HG03064 (cell line): ENCODE measurements around the gene MSH5.

Source experiments
- ATAC-seq: cut with Tn5 transposase; IDR thresholded peaks from one replicate; pipeline ENCODE4 v1.9.1; 2021; ENCODE audit warnings: low read depth; ENCODE audit not compliant: unreplicated experiment

The MSH5 gene

DNA sequence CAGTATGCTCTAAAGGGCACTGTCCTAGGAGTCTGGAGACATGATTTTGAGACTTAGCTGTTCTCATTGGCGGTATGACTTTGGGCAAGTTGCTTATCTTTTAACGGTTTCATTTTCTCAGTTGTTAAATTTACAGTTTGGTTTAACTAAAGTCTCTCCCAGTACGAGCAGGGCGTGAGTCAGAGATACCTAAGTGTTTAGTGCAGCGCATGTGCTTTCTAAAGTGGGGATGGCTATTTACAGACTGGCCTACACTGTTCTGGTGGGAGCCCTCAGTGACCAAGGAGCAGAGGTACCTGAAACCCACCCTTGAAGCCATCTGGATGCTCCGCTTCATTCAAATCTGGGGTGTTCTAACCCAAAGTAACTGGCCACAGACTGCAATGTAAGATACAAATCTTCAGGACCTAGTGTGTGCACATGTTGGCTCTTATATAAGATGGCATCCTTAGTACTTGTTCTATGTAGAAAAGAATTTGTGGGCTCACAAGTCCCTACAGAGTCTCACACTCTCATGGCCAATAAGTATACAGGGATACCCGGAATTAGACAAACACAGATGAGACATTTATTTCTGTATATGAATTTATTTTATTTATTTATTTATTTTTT, 10.7 kb downstream of the MSH5 start:
- ATAC-seq = no peak

DNA sequence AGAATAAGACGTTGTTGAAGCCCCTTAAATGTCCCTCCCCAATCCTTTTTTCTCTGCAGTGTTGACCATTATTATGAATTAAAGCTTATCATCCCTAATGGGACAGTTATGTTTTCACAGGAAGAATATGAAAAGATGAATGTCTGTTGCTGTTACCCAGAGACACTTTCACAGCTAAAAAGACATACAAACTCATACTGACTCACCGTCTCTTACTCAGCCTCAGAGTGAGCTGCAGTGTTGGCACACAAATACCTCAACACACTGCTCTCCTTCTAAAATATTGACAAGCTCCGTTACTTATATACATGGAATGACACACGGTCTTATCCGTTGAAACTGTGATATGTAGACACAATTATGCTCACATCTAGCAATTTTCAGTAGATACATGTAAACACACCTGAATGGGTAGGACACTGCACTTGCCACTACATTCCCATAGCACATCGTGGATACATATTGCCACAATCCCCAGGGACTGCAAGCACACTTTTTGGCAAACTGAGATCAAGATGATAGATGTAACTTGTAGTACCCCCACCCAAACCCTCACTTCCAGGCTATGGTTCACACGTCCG, 13.0 kb downstream of the MSH5 start:
- no peak for ATAC-seq

- no peak for ATAC-seq
Measured at GRCh38 chr6:31758281-31758680, 18.5 kb downstream of the MSH5 start.

- ATAC-seq = no peak
Measured at GRCh38 chr6:31760790-31761189, 21.0 kb downstream of the MSH5 start.

- no peak for ATAC-seq
Measured at GRCh38 chr6:31761343-31761742, 21.5 kb downstream of the MSH5 start.

DNA sequence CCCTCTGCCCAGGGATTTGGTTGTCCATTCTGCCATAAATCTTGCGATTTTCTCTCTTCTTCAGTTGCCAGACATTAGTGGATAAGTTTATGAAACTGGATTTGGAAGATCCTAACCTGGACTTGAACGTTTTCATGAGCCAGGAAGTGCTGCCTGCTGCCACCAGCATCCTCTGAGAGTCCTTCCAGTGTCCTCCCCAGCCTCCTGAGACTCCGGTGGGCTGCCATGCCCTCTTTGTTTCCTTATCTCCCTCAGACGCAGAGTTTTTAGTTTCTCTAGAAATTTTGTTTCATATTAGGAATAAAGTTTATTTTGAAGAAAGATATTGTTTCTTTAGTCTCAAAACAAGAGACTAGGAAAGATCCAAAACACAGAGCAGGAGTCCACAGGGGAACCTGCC, 22.6 kb downstream of the MSH5 start, which contains the start of gene SAPCD1:
TSS of gene SAPCD1 (plus strand) at position 301 of the 400 bp plus-strand sequence. CDS start 399 bp downstream, outside the sequence.
- ATAC-seq = no peak

DNA sequence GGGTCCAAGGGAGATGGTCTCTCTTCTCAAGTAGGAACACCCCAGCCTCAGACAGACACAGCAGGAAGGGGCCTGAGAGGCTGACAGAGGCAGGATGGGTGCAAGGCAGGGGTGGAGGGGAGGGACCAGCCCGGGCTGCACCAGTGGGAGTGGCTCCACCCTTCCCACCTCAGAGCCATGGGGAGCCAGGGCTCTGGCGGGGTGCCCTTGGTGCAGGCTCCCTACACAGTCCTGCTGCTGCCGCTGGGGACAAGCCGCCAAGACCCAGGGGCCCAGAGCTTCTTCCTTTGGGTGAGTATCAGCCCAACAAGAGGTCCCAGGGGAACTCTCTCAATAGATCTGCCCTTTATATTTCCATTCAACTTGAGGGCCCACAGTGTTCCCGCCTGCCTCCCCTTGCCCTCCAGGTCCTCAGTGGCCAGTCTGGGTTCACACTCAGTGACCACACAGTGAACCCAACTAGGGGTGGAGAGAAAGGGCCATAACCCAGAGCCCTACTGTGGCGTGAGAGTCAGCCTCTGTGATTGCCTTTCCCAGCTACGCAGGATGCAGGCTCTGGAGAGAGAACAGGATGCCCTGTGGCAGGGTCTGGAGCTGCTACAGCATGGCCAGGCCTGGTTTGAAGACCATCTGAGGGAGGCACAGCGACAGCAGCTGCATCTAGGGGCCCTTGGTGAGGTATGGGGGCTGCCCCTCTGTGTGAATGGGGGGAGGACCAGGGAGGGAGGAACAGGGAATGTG, 23.2 kb downstream of the MSH5 start:
- ATAC-seq = no peak

- ATAC-seq = no peak
Measured at GRCh38 chr6:31763619-31763940, 23.8 kb downstream of the MSH5 start.

DNA sequence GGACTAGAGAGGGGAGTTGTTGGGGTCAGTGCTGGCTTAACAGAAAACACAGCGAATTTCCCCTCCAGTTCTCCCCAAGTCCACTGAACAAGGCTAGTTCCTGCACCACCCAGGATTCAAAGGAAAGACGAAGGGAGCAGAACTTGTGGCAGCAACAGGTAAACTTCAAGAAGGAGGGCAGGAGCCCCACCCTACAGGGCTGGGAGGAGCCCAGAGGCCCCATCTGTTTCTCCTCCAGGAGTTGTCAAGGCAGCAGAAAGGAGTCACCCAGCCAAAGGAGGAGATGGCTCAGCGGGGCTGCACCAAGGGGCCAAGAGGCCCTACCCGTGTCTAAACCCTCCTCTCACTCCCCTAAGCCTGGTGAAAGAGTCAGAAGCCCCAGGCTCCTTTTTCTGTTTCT, 24.4 kb downstream of the MSH5 start:
- ATAC-seq = no peak

DNA sequence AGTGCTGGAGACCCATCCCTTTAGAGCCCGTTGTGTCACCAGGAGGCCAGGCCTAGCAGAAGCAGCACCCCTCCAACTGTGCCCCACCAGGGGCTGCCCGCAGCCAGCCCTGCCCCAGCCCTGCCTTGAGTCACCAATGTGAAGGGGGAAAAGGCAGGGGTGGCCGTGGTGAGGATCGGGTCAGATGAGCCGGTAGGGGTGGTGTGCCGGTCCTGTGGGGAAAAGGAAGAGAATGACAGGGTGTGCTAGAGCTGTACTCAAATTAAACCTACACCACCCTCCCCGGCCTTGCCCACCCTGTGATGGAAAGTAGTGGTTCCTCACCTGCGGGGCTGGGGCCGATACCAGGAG, 25.7 kb downstream of the MSH5 start:
- ATAC-seq = no peak

GRCh38 chr6:31765910-31766794, 26.3 kb downstream of the MSH5 start:
- no peak for ATAC-seq

- no peak for ATAC-seq
Measured at GRCh38 chr6:31767096-31767645, 27.4 kb downstream of the MSH5 start.

DNA sequence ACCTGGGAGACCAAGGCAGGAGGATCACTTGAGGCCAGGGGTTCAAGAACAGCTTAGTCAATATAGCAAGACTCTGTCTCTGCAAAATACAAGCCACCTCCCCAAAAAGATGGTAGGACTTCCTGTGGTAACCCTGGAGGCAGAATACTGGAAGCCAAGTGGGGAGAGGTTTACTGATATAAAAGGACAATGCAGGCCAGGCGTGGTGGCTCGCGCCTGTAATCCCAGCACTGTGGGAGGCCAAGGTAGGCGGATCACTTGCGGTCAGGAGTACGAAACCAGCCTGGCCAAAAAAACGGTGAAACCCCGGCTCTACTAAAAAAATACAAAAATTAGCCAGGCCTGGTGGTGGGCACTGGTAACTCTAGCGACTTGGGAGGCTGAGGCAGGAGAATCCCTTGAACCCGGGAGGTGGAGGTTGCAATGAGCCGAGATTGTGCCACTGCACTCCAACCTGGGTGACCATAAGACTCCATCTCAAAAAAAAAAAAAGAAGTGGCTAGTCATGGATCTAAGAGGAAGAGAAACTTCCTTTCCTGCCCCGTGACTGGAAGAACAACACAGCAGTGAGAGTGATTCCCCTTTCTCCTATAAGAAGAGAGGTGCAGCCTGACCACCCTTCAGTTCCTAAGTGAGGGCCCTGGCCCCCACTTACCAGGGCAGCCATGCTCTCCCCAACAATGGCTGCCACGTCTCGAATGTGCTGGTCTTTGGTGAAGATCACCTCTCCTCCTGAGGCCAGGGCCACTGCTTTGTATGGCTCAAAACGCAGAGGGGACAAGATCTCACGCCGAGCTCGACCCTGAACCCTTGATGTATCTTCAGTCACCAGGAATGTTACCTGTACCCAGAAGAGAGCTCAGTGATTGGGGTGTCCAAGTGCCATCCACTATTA, 28.8 kb downstream of the MSH5 start:
- ATAC-seq = no peak

DNA sequence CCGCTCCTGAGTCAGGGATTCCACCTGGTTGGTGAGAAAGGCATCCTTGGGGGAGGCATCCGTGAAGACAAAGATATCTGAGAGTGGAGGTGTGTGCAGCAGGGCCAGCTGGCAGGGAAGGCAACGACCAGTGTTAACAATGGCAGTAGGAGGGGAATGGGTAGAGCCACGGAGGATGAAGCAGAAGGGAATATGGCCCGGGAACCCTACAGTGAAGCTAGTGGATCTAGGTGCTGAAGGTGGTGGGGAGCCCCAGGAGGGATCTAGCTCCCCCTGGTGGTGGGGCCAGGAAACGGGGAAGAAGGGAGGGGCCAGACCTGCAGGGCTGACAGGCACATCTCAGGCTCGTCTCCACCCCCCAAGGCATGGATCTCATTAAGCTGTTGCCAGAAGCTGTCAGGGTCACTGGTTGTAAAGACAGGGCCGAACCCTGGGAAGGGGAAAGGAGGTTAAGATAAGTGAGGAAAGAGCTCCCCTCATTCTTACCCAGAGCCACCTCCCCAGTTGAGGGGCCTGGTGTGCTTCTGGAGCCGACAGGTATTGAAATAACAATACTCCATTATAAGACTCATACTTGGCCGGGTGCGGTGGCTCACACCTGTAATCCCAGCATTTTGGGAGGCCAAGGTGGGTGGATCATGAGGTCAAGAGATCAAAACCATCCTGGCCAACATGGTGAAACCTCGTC, 30.0 kb downstream of the MSH5 start:
- no peak for ATAC-seq

DNA sequence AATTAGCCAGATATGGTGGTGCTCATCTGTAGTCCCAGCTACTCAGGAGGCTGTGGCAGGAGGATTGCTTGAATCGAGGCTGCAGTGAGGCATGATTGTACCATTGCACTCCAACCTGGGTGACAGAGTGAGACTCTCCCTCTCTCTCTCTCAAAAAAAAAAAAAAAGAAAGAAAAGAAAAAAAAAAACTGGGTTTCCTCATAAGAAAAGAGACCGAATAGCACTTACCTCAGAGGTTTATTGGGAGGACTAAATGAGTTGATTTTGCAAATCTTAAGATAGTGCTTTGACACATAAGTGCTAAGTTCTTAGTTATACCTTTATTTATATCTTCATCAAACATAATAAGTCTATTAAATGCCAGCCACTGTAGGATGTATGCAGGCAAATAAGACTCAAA, 31.1 kb downstream of the MSH5 start:
- no peak for ATAC-seq

DNA sequence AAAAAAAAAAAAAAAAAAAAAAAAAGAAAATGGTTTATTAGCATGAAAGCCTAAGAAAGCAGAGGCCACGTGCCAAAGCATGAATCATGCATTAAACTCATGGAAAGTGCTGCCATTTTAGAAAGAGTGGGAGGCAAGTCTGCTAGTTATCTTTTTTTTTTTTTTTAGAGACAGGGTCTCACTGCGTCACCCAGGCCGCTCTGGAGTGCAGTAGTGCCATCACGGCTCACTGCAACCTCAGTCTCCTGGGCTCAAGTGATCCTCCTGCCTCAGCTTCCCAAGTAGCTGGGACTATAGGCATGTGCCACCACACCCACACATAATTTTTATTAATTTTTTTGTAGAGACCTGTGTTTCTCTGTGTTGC, 32.2 kb downstream of the MSH5 start:
- no peak for ATAC-seq

GRCh38 chr6:31775184-31775583, 35.4 kb downstream of the MSH5 start:
- ATAC-seq = no peak

DNA sequence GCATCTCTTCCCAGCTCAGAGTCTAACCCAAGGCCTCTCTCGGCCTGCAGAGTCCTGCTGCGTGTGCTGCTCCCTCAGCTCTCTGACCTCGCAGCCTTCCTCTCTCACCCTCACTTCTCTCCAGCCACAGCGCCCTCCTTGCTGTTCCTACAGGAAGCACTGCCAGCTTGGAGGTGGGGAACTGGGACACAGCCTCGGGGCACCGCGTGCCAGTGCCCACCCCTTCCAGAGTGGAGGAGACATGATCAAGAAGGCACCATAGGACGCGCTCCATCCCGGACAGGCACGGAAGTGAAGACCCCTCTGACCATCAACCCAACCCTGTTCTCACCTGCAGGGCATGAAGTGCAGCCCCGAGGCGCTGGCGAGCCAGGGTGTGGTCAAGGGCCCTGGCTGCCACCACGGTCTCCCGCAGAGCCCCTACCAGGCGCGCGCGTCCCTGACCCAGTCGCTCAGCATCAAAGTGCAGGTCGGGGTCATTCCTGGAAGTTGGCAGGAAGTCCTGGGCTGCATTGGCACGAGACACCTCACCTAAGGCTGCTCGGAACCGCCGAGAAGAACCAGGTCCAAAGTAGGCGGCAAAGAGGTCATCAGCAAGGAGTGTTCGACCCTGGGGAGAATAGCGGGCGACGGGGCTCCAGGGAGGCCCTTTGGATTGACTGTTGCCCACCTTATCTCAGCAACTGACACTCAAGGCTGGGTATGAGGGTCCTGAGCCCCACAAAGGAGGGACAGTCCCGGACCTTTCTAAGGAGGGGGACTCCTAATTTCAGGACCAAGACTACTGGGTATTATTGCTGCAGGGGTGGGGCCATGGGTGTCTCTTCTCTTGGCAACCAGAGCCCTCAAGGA, 36.1 kb downstream of the MSH5 start:
- ATAC-seq = no peak
